DMS 273 treated with DMSO at 0.1 percent for 48 hours (cell line): Measurements from ENCODE around the gene MYO5B.

Source experiments
- DNase-seq: peaks from one replicate; lab custom pipeline; 2025; lab: John Stamatoyannopoulos, UW

MYO5B gene

DNA sequence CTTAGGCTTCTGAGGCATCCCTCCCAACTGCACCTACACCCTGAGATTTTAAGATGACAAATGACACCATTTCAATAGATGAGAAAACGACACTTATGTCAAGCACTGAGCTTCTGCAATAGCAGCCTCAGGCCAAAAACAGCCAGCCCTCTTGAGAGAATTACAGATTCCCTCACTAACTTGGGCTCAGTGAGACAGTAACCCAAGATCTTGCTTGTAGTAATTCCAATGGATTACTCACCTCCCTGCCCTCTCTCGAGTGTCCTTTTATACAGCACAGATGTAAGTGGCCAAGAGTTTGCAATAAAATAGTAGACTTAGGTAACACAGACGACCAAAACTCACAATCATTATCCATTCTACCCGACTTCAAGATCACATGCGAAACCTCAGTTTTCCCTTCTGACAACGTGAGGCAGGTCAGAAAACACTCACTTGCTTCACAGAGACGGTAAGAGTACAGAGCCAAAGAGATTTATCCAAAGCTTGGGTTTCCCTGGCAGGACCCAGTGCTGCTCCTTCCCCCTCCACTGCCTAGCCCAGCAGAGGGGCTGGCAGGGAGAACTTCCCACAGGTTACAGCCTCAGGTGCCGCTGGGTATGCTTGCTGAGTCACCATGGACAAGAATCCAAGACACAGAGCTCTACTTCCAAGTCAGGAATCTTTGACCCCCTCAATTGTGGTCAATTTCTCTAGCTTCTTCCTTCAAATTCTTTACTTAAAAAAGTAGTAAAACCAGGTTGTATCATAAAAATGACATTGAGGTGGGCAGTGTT lies 181.4 kb downstream of the MYO5B start:
- no peak for DNase-seq

DNA sequence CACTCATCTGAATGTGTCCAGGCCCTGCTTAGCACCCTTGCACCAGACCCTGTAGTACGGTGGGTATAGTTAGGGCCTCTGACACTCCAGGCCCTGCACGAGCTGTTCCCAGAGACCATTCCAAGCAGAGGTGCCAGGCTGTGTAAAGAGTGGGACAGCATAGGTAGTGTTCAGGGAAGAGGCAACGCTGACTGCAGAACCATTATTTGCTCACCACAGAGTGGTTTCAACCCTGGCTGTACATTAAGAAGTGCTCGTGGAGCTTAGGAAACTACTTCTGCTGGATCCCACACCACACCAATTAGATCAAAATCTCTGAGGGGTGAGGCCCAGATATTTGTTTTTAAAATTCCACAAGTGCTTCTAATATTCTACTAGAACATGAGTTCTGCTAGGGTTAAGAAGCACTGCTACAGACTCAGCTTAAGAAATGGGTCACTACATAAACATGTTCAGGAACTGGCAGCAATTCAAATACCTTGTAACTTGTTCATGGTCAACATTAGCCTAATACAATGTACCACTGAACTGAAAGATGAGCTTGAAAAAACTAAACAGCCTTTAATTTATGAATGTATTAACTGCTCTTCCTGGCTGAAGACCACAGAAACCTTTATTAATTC lies 183.0 kb downstream of the MYO5B start:
- no peak for DNase-seq

- no peak for DNase-seq
Observed at GRCh38 chr18:50009773-50010335, 185.1 kb downstream of the MYO5B start.

DNA sequence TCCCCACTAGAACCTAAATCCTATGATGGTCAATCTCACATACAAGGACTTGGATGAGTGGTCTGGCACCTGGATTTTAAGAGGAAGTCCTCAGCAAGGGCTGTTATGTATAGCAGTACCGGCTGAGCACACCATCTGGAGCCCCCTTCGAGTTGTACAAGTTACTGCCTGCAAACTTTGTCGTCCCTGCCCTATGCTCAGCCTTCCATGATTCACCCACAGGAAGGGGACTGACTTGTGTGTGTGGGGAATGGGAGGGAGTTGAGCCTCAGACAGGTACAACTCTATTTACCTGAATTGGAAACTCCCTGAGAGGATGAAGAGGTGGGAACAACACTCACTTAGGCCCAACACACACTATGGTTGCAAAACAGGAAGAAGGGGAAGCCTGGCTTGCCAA lies 186.6 kb downstream of the MYO5B start:
- DNase-seq = no peak

DNA sequence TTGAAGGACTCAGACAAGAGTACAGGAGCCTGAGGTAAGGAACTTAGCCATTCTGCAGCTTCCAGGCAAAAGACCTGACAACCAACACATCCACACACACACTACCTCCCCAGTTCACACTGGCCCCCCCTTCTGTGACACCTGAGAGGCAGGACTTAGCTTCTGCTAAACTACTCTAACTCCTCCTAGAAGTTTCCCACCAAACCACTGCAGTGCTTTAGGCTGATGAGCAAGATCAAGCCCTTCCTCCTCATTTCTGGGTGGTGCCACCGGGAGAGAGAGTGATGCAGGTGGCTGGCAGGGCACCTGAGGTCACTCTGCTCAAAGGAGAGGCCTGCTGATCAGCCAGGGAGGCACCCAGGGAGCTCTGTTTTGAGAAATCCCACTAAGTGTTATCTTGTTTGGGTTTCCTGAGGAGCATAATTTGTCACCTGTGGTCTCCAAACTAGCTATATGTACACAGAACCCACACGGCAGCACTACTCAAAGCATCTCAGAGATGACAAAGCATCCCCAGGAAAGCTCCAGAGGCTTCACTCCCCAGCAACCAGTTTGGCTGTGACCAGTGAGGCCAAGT lies 188.4 kb downstream of the MYO5B start:
- DNase-seq = no peak

GRCh38 chr18:50004013-50004412 lies 190.9 kb downstream of the MYO5B start:
- DNase-seq = no peak

GRCh38 chr18:50002781-50003180 lies 192.2 kb downstream of the MYO5B start:
- no peak for DNase-seq

DNA sequence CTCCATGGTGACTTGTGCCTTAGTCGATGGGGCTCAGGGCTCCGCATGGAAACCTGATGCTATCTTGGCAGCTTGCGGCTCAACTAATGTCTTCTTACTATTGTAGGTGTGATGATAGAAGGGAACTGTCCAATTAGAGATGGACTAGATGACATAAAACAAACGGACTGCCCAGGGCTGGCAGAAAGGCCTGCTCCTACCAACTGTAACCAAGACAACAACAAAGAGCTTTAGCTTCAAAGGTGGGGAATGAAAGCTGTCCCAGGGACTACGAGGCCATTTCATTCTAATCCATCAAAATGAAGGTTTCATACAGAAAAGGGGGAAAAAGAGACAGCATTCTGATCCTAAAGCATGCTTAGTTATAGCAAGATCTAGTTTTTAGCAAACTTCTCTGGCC lies 194.7 kb downstream of the MYO5B start:
- no peak for DNase-seq

GRCh38 chr18:49999128-49999527 lies 195.8 kb downstream of the MYO5B start:
- no peak for DNase-seq

GRCh38 chr18:49997558-49997957 lies 197.4 kb downstream of the MYO5B start:
- no peak for DNase-seq

GRCh38 chr18:49994410-49994809 lies 200.5 kb downstream of the MYO5B start:
- no peak for DNase-seq

- no peak for DNase-seq
Observed at GRCh38 chr18:49993299-49993698, 201.6 kb downstream of the MYO5B start.

- no peak for DNase-seq
Observed at GRCh38 chr18:49988733-49989132, 206.2 kb downstream of the MYO5B start.

GRCh38 chr18:49988101-49988500 lies 206.8 kb downstream of the MYO5B start:
- no peak for DNase-seq

DNA sequence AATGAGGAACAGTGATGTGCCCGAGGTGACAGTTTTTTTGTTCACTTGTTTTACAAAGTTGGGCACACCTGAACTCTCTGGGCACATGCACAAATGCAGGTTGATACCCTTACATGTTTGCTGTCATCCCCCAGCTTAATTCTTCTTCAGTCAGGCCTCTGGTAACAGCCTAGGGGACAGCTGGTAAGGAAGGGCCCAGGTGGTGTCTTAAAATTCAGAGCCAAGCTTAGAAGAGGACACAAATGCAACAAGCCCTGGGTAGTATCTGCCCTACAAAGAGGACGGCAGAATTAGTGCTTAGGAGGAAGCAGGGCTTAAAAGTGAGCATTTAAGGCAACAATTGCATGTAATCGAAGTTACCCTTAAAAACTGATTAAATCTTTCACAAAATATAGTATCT lies 209.7 kb downstream of the MYO5B start:
- no peak for DNase-seq

DNA sequence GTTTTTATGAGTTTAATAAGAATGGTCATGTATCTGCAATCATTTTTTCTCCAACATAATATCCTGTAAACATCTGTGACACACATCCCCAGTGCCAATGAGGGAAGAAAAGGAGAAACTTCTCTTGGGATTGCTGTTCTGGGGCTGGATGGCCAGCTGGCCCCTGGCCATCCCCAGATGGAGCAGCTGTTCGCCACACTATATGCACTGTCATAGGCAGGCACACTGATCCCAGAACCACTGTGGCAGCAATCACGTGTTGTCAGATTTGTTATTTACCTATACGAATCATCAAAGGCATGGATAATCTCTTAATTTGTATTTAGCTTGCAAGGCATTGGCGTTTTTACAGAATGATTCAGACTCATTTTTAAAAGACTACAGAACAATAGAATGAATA lies 214.1 kb downstream of the MYO5B start:
- DNase-seq = no peak

GRCh38 chr18:49976795-49977560 lies 218.0 kb downstream of the MYO5B start:
- DNase-seq = peak; percentile 61

DNA sequence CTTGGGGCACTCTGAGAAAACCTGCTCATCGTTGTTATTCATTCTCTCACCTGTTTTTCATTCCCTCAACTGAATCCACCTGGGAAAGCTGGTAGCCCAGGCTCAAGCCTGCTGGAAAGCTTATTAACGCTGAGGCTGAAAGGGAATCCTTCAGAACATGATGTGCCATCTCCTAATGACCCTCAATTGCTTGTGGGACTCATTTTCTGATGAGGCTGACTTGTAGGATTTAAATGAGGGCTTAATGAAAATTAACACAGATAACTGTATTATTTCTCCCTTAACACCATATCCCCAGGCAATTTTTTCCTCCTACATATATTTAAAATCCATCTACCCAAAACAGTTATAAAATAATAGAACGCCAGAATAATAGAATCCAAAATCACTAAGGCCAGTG lies 218.9 kb downstream of the MYO5B start:
- no peak for DNase-seq

GRCh38 chr18:49974079-49974478 lies 220.9 kb downstream of the MYO5B start:
- DNase-seq = no peak

- DNase-seq = no peak
Observed at GRCh38 chr18:49973592-49973991, 221.4 kb downstream of the MYO5B start.

GRCh38 chr18:49972535-49972934 lies 222.4 kb downstream of the MYO5B start:
- no peak for DNase-seq

DNA sequence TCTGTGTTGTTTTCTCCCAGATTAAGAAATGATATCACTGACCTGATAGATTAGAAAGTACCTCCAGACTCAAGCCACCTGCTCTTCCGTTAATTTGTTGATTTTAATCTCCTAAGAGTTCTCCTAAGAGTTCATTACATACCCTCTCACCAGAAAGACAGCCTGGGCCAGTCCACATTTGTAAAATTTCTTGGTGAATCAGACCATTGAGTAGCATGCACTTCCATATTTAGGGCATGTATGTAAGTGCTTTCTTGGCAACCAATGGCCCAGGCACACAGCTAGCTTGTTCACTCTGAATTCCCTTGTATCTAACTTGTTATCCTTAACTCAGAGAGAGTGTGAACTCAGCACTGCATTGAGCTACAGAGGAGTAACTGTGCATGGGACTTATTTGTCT lies 223.5 kb downstream of the MYO5B start:
- no peak for DNase-seq
